GM12864 (cell line): Measurements from ENCODE around the gene LIPC.

ENCODE experiments used
- DNase-seq: peaks from one replicate; pipeline ENCODE4 v3.0.0-alpha.2; 2011; ENCODE audit warnings: low read depth
- H3K4me3 ChIP-seq: 2 replicates; pipeline ENCODE4 v1.5.1; 2011; ENCODE audit warnings: mild to moderate bottlenecking, low read depth, low read length, control low read depth
- TF ChIP-seq, protein P1 (sequence below): IDR thresholded peaks from 2 replicates; pipeline ENCODE4 v1.5.1; 2011; ENCODE audit warnings: low read depth, mild to moderate bottlenecking, moderate library complexity, low read length, control low read depth, inconsistent platforms; ENCODE audit errors: missing control alignments

The LIPC gene

DNA sequence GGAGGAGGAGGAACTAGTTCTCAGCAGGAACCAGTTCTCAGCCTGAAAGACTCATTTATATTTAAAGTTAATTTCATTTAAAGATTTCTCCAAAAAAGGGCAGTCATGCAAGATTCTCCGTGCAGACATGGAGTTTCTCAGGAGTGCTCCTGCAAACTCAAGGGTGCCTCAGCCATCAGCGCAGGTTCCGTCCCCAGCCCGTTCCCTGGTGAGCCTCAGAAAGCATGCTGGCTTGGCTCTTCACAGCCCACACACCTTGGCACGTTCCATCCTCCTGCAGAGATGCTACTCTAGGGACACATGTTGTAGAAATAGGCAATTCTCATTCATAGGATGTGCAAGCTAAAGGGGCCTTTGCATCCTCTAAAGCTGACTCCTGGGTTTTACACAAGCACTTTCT lies 123.0 kb downstream of the LIPC start:
- TF ChIP-seq, protein P1, sequence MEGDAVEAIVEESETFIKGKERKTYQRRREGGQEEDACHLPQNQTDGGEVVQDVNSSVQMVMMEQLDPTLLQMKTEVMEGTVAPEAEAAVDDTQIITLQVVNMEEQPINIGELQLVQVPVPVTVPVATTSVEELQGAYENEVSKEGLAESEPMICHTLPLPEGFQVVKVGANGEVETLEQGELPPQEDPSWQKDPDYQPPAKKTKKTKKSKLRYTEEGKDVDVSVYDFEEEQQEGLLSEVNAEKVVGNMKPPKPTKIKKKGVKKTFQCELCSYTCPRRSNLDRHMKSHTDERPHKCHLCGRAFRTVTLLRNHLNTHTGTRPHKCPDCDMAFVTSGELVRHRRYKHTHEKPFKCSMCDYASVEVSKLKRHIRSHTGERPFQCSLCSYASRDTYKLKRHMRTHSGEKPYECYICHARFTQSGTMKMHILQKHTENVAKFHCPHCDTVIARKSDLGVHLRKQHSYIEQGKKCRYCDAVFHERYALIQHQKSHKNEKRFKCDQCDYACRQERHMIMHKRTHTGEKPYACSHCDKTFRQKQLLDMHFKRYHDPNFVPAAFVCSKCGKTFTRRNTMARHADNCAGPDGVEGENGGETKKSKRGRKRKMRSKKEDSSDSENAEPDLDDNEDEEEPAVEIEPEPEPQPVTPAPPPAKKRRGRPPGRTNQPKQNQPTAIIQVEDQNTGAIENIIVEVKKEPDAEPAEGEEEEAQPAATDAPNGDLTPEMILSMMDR: no peak
- no peak for DNase-seq
- H3K4me3 ChIP-seq: no peak overlapping the region

DNA sequence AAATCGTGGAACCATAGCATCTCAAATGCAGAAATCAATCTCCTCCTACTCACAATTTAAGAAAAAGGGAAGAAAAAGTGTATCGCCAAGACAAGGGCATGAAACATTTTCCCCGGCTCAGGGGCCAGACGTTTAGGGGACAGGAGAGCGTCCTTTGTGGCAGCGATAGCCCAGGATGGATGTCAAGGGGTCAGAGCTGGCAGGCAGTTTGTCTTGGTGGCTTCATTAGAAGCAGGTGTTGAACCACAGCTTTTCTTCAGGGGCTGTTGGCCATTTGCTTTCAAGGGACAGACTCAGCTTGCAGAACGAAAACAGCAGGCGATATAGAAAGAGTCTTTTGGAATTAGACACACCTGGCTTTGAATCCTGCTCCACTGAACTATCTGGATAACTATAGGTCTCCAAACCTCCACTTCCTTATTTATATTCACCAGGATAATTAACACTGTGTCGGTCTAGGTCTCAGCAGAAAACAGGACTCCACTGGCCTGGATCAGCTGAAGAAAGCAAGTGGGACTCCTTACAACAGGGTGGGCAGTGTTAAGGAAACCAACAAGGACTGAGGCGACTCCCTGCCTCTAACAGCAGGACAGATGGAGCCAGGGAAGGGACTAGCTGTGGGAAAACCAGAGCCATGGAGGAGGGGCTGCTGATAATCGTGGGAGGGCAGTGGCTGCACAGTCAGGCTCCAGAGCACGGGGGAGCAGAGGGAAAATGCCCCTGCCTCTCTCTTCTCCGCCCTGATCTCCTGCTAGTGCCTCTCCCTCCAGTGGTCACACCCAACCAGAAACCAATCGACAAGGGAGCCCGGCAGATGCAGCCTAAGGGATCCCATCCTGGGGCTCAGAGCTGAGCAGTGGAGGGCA lies 123.6 kb downstream of the LIPC start:
- H3K4me3 ChIP-seq: no peak overlapping the region
- TF ChIP-seq, protein P1: no peak
- no peak for DNase-seq

DNA sequence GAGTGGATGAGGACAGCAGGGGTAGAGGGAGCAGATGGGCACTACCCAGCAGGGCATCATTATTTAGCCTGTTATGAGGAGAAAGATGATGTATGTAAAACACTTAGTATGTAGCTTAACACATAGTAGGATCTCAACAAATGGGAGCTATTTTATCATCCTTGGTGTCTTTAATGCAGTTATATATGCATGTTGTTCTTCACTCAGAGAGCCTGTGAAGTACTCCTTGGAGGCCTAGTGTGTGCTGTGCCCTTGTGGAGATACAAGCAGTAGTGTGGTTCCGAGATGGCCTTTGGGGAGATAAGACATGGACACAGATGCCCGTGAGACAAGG lies 124.2 kb downstream of the LIPC start:
- TF ChIP-seq, protein P1: no peak
- DNase-seq: no peak
- no peak overlapping the region for H3K4me3 ChIP-seq

DNA sequence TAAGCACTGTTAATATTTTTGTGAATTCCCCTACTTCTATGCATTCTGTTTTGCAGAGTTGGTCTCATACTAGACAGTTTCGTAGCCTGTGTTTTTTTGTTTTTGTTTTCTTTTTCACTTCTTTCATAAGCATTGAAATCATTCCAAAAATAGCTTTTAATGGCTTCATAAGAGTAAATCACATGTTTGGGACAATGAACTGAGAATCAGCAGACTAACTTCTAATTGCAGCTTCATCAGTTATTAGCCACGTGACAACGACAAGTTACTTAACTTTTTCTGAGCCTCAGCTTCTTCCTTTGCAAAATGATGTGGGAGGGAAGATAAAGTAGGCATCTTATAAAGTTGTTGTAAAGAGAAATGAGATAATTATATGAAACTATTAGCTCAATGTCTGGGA lies 124.8 kb downstream of the LIPC start:
- H3K4me3 ChIP-seq: no peak overlapping the region
- no peak for DNase-seq
- TF ChIP-seq, protein P1: no peak

DNA sequence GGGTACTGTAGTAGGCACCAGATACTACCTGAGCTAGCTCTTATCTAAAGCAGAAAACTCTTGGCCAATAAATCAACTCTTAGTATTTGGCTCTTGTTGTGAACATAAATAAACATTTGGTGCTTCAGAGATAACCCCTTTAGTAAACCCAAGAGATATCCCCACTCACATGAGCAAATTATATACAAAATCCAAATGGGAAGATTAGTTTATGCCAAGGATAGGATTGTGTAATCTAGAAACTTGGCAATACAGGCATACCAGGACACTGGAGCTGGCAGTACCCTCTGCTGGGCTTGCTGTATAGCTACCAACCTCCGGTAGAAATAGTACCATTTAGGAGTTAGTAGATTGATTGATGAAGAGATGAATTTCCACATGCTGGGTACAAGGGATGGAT lies 127.0 kb downstream of the LIPC start:
- no peak overlapping the region for H3K4me3 ChIP-seq
- DNase-seq: no peak
- TF ChIP-seq, protein P1: no peak

DNA sequence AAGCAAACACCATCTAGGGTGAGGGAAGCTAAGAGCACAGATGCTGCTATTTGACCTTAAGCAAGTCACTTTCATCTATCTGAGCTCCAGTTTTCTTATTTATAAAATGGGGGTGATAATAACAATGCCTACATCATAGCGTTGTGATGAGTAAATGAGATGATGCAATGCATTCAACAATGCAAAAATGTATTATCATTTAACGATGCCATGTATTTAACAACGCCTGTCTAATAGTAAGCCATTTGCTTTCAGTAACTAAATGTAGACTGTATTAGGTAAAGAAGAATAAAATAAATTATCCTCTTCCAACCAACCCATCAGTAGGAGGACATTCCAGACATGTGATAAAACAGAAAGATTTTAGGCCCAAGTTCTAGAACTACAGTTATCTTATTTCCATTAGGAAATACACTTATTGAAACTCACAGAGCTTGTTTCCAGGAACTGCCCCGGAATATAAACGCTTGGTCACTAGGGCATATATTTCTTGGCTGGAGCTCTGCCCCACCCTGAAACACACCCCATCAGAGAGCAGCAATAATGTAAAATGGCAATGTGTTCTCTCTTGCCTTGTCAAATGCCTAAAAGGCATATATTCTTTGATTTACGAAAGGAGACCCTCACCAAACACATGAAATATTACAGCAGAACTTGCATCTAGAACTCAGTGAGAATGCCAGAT lies 128.3 kb downstream of the LIPC start:
- TF ChIP-seq, protein P1: no peak
- H3K4me3 ChIP-seq: no peak overlapping the region
- no peak for DNase-seq
